Measurements from ENCODE around the gene PSMC5.

GRCh38 chr17:63834431-63835166 is 7.4 kb downstream of the PSMC5 start:
- TF ChIP-seq CTCF (IDR thresholded peaks at IDR 0.05) (peak; percentile 64), EZH2 (IDR thresholded peaks at IDR 0.05) (no peak)
